ENCODE results near the gene PIK3CG. TPM values are rescaled to one million over a fixed set of nuclear protein-coding genes. Genes with fewer than 3 reads are reported as not detected.

Gene PIK3CG
- total RNA-seq, 2 donors from 2014 or later = 0.11 TPM; not detected in 1

DNA sequence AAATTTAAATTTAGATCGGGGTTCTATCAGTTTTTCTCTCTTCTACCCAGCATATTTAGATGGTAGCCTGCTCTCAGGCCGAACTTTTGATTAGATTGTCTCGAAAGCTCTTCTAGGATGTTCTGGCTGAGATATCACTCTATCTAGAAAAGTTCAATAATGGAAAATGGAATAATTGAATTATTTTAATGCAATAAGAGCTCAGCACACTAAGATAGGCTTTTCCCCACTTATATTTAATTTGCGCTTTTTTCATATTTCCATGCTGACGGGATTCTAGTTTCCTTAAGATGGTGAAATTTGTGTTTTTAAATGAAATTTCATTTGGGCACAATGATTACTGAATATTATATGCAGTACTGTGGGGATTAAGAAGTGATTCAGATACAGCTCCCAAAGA lies 73.7 kb downstream of the PIK3CG start:
- no peak overlapping the region for H3K27ac Mint-ChIP-seq
- H3K27me3 Mint-ChIP-seq (ENCODE audit: insufficient read depth) = peaks cover 28% of the 10 kb centered on the region
- H3K36me3 Mint-ChIP-seq (ENCODE audit: low read depth) = no peaks in the 10 kb centered on the region
- no peaks in the 10 kb centered on the region for H3K27me3 ChIP-seq (ENCODE audit: control insufficient read depth, insufficient read depth, low read length, poor library complexity, severe bottlenecking)
- no peak overlapping the region for H3K9ac ChIP-seq (ENCODE audit: extremely low read depth, low read length, poor library complexity, severe bottlenecking)
- H3K4me3 ChIP-seq (ENCODE audit: low read length) = no peak overlapping the region
- H3K4me1 ChIP-seq (ENCODE audit: control insufficient read depth, insufficient read depth, low read length) = no peaks in the 10 kb centered on the region
- no peak overlapping the region for H3K4me3 Mint-ChIP-seq
- H3K9me3 ChIP-seq (ENCODE audit: control insufficient read depth, low read length) = no peaks in the 10 kb centered on the region
- no peaks in the 10 kb centered on the region for H3K36me3 ChIP-seq (ENCODE audit: control insufficient read depth, insufficient read depth, low read length)
- H3K27ac ChIP-seq (ENCODE audit: low read depth, low read length) = no peak overlapping the region
- TF ChIP-seq, protein P1, sequence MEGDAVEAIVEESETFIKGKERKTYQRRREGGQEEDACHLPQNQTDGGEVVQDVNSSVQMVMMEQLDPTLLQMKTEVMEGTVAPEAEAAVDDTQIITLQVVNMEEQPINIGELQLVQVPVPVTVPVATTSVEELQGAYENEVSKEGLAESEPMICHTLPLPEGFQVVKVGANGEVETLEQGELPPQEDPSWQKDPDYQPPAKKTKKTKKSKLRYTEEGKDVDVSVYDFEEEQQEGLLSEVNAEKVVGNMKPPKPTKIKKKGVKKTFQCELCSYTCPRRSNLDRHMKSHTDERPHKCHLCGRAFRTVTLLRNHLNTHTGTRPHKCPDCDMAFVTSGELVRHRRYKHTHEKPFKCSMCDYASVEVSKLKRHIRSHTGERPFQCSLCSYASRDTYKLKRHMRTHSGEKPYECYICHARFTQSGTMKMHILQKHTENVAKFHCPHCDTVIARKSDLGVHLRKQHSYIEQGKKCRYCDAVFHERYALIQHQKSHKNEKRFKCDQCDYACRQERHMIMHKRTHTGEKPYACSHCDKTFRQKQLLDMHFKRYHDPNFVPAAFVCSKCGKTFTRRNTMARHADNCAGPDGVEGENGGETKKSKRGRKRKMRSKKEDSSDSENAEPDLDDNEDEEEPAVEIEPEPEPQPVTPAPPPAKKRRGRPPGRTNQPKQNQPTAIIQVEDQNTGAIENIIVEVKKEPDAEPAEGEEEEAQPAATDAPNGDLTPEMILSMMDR (conservative IDR thresholded peaks at IDR 0.05) = no peak
- no peak for DNase-seq
- WGBS, 2 experiments (ENCODE audit: insufficient coverage in 1 of 2, insufficient read length in 1 of 2) = 78 to 96% methylated on average over 1 to 5 of the region's 5 CpGs
- H3K4me1 Mint-ChIP-seq = no peaks in the 10 kb centered on the region
- peaks cover 15% of the 10 kb centered on the region for H3K9me3 Mint-ChIP-seq

DNA sequence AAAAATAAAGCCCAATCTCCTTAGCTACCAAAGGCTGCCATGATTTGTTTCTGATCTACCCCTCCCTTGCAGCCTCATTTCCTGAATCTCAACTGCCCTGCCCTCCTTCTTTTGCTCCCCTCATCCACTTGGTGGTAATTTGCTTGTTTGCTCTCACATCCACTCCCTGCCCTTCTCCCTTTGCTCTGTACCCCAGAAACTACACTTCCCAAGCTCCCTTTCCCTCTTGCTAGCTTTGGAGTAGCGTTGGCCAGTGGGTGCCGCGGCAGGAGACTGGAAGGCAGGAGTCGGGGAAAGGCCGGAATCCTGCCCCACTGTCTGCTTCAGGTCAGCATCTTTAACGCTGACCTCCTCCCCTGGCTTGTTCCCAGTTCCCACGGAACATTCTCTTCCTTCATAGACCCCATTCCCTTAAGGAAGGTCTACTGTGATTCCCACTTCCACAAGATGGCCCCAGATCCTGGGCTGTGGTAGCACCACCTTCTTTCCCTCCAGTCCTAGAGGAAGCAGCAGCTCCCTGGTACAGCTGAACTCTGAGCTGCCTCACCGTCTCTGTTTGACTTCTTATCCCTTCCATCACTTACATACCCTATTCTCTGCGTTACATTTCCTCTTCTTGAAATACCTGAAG lies 79.1 kb downstream of the PIK3CG start:
- H3K9me3 ChIP-seq (ENCODE audit: control insufficient read depth, low read length) = no peaks in the 10 kb centered on the region
- H3K4me3 Mint-ChIP-seq = no peak overlapping the region
- peaks cover 7% of the 10 kb centered on the region for H3K27me3 Mint-ChIP-seq (ENCODE audit: insufficient read depth)
- H3K27ac Mint-ChIP-seq = no peak overlapping the region
- no peaks in the 10 kb centered on the region for H3K36me3 ChIP-seq (ENCODE audit: control insufficient read depth, insufficient read depth, low read length)
- H3K27me3 ChIP-seq (ENCODE audit: control insufficient read depth, insufficient read depth, low read length, poor library complexity, severe bottlenecking) = no peaks in the 10 kb centered on the region
- no peak overlapping the region for H3K4me3 ChIP-seq (ENCODE audit: low read length)
- TF ChIP-seq, protein P1 (conservative IDR thresholded peaks at IDR 0.05) = no peak
- 92% methylated on average over 7 to 9 of the region's 9 CpGs for WGBS, 2 experiments (ENCODE audit: insufficient coverage in 1 of 2, insufficient read length in 1 of 2)
- H3K4me1 Mint-ChIP-seq = peaks cover 3% of the 10 kb centered on the region
- no peaks in the 10 kb centered on the region for H3K36me3 Mint-ChIP-seq (ENCODE audit: low read depth)
- peak; percentile 55 for DNase-seq
- H3K9me3 Mint-ChIP-seq = peaks cover 6% of the 10 kb centered on the region
- no peaks in the 10 kb centered on the region for H3K4me1 ChIP-seq (ENCODE audit: control insufficient read depth, insufficient read depth, low read length)
- H3K9ac ChIP-seq (ENCODE audit: extremely low read depth, low read length, poor library complexity, severe bottlenecking) = no peak overlapping the region
- no peak overlapping the region for H3K27ac ChIP-seq (ENCODE audit: low read depth, low read length)

- Mint-ChIP-seq H3K27me3 (ENCODE audit: insufficient read depth) (no peaks in the 10 kb centered on the region), H3K27ac (no peak overlapping the region), H3K4me3 (no peak overlapping the region), H3K9me3 (no peaks in the 10 kb centered on the region), H3K36me3 (ENCODE audit: low read depth) (no peaks in the 10 kb centered on the region), H3K4me1 (peaks cover 3% of the 10 kb centered on the region)
- Histone ChIP-seq H3K36me3 (ENCODE audit: control insufficient read depth, insufficient read depth, low read length) (no peaks in the 10 kb centered on the region), H3K4me1 (ENCODE audit: control insufficient read depth, insufficient read depth, low read length) (no peaks in the 10 kb centered on the region), H3K27ac (ENCODE audit: low read depth, low read length) (no peak overlapping the region), H3K4me3 (ENCODE audit: low read length) (no peak overlapping the region), H3K27me3 (ENCODE audit: control insufficient read depth, insufficient read depth, low read length, poor library complexity, severe bottlenecking) (no peaks in the 10 kb centered on the region), H3K9ac (ENCODE audit: extremely low read depth, low read length, poor library complexity, severe bottlenecking) (no peak overlapping the region), H3K9me3 (ENCODE audit: control insufficient read depth, low read length) (no peaks in the 10 kb centered on the region)
- TF ChIP-seq, protein P1 (conservative IDR thresholded peaks at IDR 0.05) = peak; percentile 89
- WGBS, 2 experiments (ENCODE audit: insufficient coverage in 1 of 2, insufficient read length in 1 of 2) = 3 to 14% methylated on average over 1 of the region's 1 CpG
- DNase-seq = peak; percentile 86
Measured at GRCh38 chr7:106947244-106947728, 82.2 kb downstream of the PIK3CG start.

Data from endodermal cell (in vitro differentiated cells).